ENCODE results near the gene PLVAP.

The PLVAP gene

DNA sequence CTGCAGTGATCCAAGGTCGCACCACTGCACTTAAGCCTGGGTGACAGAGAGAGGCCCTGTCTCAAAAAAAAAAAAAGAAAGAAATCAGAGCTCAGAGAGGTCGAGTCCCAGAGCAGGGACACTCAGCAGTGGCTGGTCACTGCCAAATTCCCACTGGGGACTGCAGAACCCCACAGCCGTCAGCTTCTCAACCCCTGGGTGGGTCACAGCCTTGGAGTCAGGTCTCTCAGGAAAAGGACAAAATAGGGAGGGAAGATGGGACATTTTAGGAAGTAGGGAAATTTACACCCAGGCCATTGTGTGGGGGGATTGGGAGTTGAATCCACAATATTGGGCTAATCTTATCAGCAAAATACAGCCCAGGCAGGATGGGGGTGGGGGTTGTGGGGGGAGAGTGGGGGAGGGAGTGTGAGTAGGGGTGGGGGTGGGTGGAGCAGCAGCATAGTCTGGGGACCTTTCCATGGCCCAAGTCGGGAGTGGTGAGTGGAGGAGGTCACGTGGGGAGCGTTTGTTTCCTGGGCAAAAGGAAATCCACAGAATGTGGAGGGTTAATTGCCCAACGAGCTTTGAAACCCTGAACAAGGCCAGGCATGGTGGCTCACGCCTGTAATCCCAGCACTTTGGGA, 21.9 kb upstream of the PLVAP start:
- TF ChIP-seq FOXP2 (optimal IDR thresholded peaks at IDR 0.05; ENCODE audit: borderline replicate concordance, extremely low read depth, extremely low read length, insufficient read depth) = no peak
- TF ChIP-seq TAF1 (IDR thresholded peaks at IDR 0.05; ENCODE audit: borderline replicate concordance, insufficient read depth, low read length) = no peak
- TF ChIP-seq POLR2AphosphoS5 (IDR thresholded peaks at IDR 0.05; ENCODE audit: low read depth, low read length) = no peak
- TF ChIP-seq, protein P1, sequence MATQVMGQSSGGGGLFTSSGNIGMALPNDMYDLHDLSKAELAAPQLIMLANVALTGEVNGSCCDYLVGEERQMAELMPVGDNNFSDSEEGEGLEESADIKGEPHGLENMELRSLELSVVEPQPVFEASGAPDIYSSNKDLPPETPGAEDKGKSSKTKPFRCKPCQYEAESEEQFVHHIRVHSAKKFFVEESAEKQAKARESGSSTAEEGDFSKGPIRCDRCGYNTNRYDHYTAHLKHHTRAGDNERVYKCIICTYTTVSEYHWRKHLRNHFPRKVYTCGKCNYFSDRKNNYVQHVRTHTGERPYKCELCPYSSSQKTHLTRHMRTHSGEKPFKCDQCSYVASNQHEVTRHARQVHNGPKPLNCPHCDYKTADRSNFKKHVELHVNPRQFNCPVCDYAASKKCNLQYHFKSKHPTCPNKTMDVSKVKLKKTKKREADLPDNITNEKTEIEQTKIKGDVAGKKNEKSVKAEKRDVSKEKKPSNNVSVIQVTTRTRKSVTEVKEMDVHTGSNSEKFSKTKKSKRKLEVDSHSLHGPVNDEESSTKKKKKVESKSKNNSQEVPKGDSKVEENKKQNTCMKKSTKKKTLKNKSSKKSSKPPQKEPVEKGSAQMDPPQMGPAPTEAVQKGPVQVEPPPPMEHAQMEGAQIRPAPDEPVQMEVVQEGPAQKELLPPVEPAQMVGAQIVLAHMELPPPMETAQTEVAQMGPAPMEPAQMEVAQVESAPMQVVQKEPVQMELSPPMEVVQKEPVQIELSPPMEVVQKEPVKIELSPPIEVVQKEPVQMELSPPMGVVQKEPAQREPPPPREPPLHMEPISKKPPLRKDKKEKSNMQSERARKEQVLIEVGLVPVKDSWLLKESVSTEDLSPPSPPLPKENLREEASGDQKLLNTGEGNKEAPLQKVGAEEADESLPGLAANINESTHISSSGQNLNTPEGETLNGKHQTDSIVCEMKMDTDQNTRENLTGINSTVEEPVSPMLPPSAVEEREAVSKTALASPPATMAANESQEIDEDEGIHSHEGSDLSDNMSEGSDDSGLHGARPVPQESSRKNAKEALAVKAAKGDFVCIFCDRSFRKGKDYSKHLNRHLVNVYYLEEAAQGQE (IDR thresholded peaks at IDR 0.05; ENCODE audit: insufficient read depth in 1 of 2, low read depth in 2 of 2, low read length in 2 of 2) = no peak
- no peak for TF ChIP-seq SIN3A (IDR thresholded peaks at IDR 0.05; ENCODE audit: borderline replicate concordance, insufficient read depth, low read length)

DNA sequence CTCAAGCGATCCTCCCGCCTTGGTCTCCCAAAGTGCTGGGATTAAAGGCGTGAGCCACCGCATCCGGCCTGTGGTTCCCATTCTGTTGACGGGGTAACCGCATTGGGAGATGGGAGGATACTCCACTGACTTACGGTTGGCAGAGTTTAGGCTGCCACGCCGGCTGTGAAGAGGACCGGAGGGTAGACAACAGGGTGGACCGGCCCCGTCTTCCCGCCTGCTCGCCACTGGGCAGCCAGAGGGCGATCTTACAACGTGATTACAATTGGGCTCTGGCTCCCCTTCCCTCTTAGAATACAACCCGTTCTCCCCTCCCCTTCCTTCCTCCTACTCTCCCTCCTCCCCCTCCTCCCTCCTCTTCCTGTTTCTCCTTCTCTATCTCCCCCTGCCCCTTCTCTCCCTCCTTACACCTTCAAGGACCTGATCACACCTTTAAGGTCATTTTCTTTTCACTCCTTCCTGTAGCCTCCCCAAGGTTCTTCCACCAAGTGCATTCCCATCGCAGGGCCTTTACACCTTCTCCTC, 17.8 kb upstream of the PLVAP start:
- TF ChIP-seq FOXP2 (optimal IDR thresholded peaks at IDR 0.05; ENCODE audit: borderline replicate concordance, extremely low read depth, extremely low read length, insufficient read depth) (peak; percentile 49), POLR2AphosphoS5 (IDR thresholded peaks at IDR 0.05; ENCODE audit: low read depth, low read length) (no peak), TAF1 (IDR thresholded peaks at IDR 0.05; ENCODE audit: borderline replicate concordance, insufficient read depth, low read length) (0 out of 2 replicates have a peak, but pooled peaks have one; percentile 15)

DNA sequence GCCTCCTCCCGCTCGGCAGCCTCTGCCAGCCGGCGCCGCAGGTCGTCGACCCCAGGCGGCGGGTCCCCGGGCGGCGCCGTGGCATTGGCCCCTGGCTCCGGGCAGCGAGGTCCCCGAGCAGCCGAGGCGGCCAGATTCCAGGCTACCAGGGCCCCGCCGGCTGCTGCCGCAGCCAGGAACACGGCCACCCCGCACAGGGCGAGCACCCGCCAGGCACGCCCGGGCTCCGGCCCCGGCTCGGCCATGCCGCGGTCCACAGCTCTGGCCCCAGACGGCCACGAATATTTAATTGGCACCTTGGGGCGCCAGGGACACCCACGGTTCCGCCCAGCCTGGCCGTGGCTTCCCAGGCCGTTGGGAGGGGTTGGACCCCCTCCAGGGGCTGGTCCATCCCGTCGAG, 16.8 kb upstream of the PLVAP start, which contains the start of gene CCDC194:
TSS of gene CCDC194 (minus strand) at position 283 of the 400 bp plus-strand sequence. CDS start at position 245, 38 bp downstream.
- TF ChIP-seq, protein P1 (IDR thresholded peaks at IDR 0.05; ENCODE audit: insufficient read depth in 1 of 2, low read depth in 2 of 2, low read length in 2 of 2) = no peak
- TF ChIP-seq TAF1 (IDR thresholded peaks at IDR 0.05; ENCODE audit: borderline replicate concordance, insufficient read depth, low read length) = no peak
- no peak for TF ChIP-seq POLR2AphosphoS5 (IDR thresholded peaks at IDR 0.05; ENCODE audit: low read depth, low read length)
- no peak for TF ChIP-seq FOXP2 (optimal IDR thresholded peaks at IDR 0.05; ENCODE audit: borderline replicate concordance, extremely low read depth, extremely low read length, insufficient read depth)

DNA sequence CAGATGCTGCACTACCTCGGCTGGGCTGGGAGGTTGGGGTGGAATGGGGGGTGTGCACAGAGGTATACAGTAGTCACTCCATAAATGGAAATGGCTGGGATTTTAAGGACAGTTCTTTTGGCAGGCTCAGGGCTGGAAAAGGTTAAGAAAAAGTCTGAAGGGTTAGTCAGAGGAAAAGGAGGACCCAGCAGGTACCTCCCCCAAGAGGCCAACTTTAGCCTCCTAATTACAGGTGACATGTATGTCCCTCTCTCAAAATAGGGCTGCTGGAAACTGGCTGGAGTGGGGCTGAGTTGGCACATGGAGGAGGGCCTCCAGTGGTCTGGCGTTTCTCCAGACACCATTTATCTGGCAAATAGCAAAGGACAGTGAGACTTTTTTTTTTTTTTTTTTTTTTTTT, 15.9 kb upstream of the PLVAP start:
- TF ChIP-seq POLR2AphosphoS5 (IDR thresholded peaks at IDR 0.05; ENCODE audit: low read depth, low read length) = no peak
- no peak for TF ChIP-seq TAF1 (IDR thresholded peaks at IDR 0.05; ENCODE audit: borderline replicate concordance, insufficient read depth, low read length)
- no peak for TF ChIP-seq SIN3A (IDR thresholded peaks at IDR 0.05; ENCODE audit: borderline replicate concordance, insufficient read depth, low read length)
- TF ChIP-seq, protein P1 (IDR thresholded peaks at IDR 0.05; ENCODE audit: insufficient read depth in 1 of 2, low read depth in 2 of 2, low read length in 2 of 2) = no peak
- TF ChIP-seq FOXP2 (optimal IDR thresholded peaks at IDR 0.05; ENCODE audit: borderline replicate concordance, extremely low read depth, extremely low read length, insufficient read depth) = no peak

DNA sequence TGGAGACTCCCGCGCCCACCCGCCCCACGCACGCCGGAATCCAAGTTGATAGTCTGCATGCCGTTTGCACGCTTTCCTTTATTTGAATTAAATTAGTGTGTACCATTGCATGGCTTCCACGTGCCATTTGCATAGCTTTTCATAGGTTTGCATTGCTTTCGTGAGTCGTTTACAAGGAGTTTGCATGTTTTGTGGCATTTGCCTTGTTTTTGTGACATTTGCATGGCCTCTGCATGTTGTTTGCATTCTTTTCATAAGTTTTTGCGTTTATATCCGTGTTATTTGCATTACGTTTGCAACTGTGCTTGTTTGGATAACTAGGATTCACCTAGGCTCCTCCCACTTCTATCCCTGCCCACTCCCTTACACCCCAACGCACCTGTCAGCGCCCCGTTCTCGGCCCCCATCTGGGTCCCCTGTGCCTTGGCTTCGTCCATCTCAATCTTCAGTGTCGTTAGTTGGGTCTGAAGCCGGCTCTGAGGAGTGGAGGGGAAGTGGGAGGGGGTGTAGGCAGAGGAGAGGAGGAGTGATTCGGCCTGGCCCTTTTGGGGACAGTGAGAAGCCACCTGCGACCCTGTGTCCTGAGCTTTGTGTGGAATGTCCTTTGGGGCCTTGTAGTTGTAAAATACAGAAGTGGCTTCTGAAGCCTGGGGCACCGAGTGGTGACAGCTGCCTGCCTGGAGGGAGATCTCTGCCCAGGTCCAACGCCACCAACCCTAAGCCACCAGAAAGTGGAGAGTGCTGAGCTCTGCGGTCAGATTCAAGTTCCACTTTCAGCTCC, 14.4 kb upstream of the PLVAP start:
- no peak for TF ChIP-seq FOXP2 (optimal IDR thresholded peaks at IDR 0.05; ENCODE audit: borderline replicate concordance, extremely low read depth, extremely low read length, insufficient read depth)
- TF ChIP-seq TAF1 (IDR thresholded peaks at IDR 0.05; ENCODE audit: borderline replicate concordance, insufficient read depth, low read length) = no peak
- no peak for TF ChIP-seq POLR2AphosphoS5 (IDR thresholded peaks at IDR 0.05; ENCODE audit: low read depth, low read length)
- TF ChIP-seq SIN3A (IDR thresholded peaks at IDR 0.05; ENCODE audit: borderline replicate concordance, insufficient read depth, low read length) = no peak
- TF ChIP-seq, protein P1 (IDR thresholded peaks at IDR 0.05; ENCODE audit: insufficient read depth in 1 of 2, low read depth in 2 of 2, low read length in 2 of 2) = no peak
